GM12878 (cell line): Measurements from ENCODE around the gene FBXW9. TPM values are rescaled to one million over a fixed set of nuclear protein-coding genes. Genes with fewer than 3 reads are reported as not detected.

Experiments used
- CEBPB ChIP-seq, 2 experiments: fragments of 150-350 bp in 1 of 2; IDR thresholded peaks; 2 replicates each; pipeline ENCODE4 v1.6.1; 2012 to 2014; ENCODE audit warnings: low read depth in 2 of 2, low read length in 2 of 2, borderline replicate concordance in 1 of 2, inconsistent platforms in 1 of 2
- CHD1 ChIP-seq: IDR thresholded peaks from 2 replicates; pipeline ENCODE4 v1.6.1; 2012; ENCODE audit warnings: low read depth, low read length, improper control_type of control experiment
- CUX1 ChIP-seq: IDR thresholded peaks from 2 replicates; pipeline ENCODE4 v1.6.1; 2012; ENCODE audit warnings: improper control_type of control experiment, low read depth, low read length; ENCODE audit not compliant: insufficient replicate concordance
- E2F8 ChIP-seq: fragments of 450-650 bp; IDR thresholded peaks from 2 replicates; pipeline ENCODE4 v1.6.1; 2018; ENCODE audit warnings: mild to moderate bottlenecking, low read depth, moderate library complexity; ENCODE audit not compliant: partially characterized antibody
- polyA plus RNA-seq, 11 experiments: library from polyadenylated mRNA; depleted of rRNA in 4 of 11; unstranded in 6 of 11; stranded (reverse) in 5 of 11; fragments of >200 nt; fragmentation: Nextera tagmentation in 4 of 11; fragmentation: Illumina TruSeq in 1 of 11; extraction: Ambion mirVana in 4 of 11; extraction: Trizol in 1 of 11; gene quantifications; 1 replicate in 1 of 11; 2 replicates in 10 of 11; pipeline versions ENCODE4 v1.2.1 to v1.2.3, GENCODE V29; 2011 to 2016; ENCODE audit warnings: inconsistent platforms in 2 of 11, missing spikeins in 2 of 11, low read depth in 1 of 11
- total RNA-seq, 4 experiments: library from RNA; depleted of rRNA in 3 of 4; stranded (reverse); fragments of >200 nt in 3 of 4; fragmentation: Illumina TruSeq in 1 of 4; extraction: Trizol in 1 of 4; gene quantifications; 2 replicates each; pipeline versions ENCODE4 v1.2.1 to v1.2.3, GENCODE V29; 2013 to 2021

The FBXW9 gene
- total and polyA plus RNA-seq, 10 of the 15 experiments (the other 5 are each of a cell fraction or from before 2014, with no cell fraction given), result 0.21 to 14.8 (median 7.3) TPM

GRCh38 chr19:12705654-12706331 is 9.4 kb upstream of the FBXW9 start (continued):
- no peak for TF ChIP-seq CUX1
- TF ChIP-seq CEBPB (IDR thresholded peaks at IDR 0.05; ENCODE audit: borderline replicate concordance in 1 of 2, low read depth in 2 of 2, low read length in 2 of 2), result no peak
- TF ChIP-seq CHD1, result no peak
- no peak for TF ChIP-seq E2F8
